Neural cell (in vitro differentiated cells): ENCODE measurements around the gene SPOCK3. TPM values are rescaled to one million over a fixed set of nuclear protein-coding genes. Genes with fewer than 3 reads are reported as not detected.

Experiments
- H2AFZ ChIP-seq: fragments of 200-600, 300-800 bp; sonication (generic), shearing (Covaris generic); 2 replicates; pipeline ENCODE4 v1.6.0; 2014; ENCODE audit warnings: low read depth, mild to moderate bottlenecking, antibody characterized with exemption, low read length, moderate library complexity
- H3F3A ChIP-seq: fragments of 200-600 bp; shearing (Covaris generic); 2 replicates; pipeline ENCODE4 v1.6.1; 2016; ENCODE audit warnings: mild to moderate bottlenecking, moderate library complexity, mixed read lengths, antibody characterized with exemption, low read length; ENCODE audit not compliant: insufficient read depth, poor library complexity, severe bottlenecking
- H3K27ac ChIP-seq: fragments of 200-600, 300-800 bp; sonication (generic), shearing (Covaris generic); 2 replicates; pipeline ENCODE4 v1.5.1; 2014; ENCODE audit warnings: mild to moderate bottlenecking, low read length, moderate library complexity
- H3K27me3 ChIP-seq: fragments of 300-800, 200-600 bp; sonication (generic), shearing (Covaris generic); 2 replicates; pipeline ENCODE4 v1.6.0; 2014; ENCODE audit warnings: mild to moderate bottlenecking, low read depth, low read length, moderate library complexity; ENCODE audit not compliant: insufficient read depth
- H3K36me3 ChIP-seq: fragments of 300-800, 200-600 bp; sonication (generic), shearing (Covaris generic); 2 replicates; pipeline ENCODE4 v1.5.1; 2014; ENCODE audit warnings: mild to moderate bottlenecking, antibody characterized with exemption, low read length, moderate library complexity; ENCODE audit not compliant: insufficient read depth
- H3K4me2 ChIP-seq: fragments of 300-800, 200-600 bp; sonication (generic), shearing (Covaris generic); 2 replicates; pipeline ENCODE4 v1.6.0; 2014; ENCODE audit warnings: mild to moderate bottlenecking, low read length
- H3K4me3 ChIP-seq: fragments of 300-800, 200-600 bp; sonication (generic), shearing (Covaris generic); 2 replicates; pipeline ENCODE4 v1.5.1; 2014; ENCODE audit warnings: mild to moderate bottlenecking, low read length, moderate library complexity
- H3K79me2 ChIP-seq: fragments of 200-600 bp; shearing (Covaris generic); replicated peaks from 2 replicates; pipeline ENCODE4 v1.6.0; 2014; ENCODE audit warnings: mild to moderate bottlenecking, low read length, moderate library complexity; ENCODE audit not compliant: insufficient read depth
- H3K9ac ChIP-seq: fragments of 300-800, 200-600 bp; sonication (generic), shearing (Covaris generic); 2 replicates; pipeline ENCODE4 v1.6.1; 2016; ENCODE audit warnings: mild to moderate bottlenecking, low read length, mixed read lengths
- H3K9me2 ChIP-seq: fragments of 200-600 bp; shearing (Covaris generic); 2 replicates; pipeline ENCODE4 v1.6.1; 2016; ENCODE audit warnings: mild to moderate bottlenecking, low read length, mixed read lengths; ENCODE audit not compliant: insufficient read depth
- H3K9me3 ChIP-seq: fragments of 200-600, 300-800 bp; sonication (generic), shearing (Covaris generic); 2 replicates; pipeline ENCODE4 v1.6.1; 2016; ENCODE audit warnings: mild to moderate bottlenecking, mixed run types, low read length, moderate library complexity, mixed read lengths
- H4K20me1 ChIP-seq: fragments of 200-600 bp; shearing (Covaris generic); 2 replicates; pipeline ENCODE4 v1.6.1; 2016; ENCODE audit warnings: mild to moderate bottlenecking, mixed run types; ENCODE audit not compliant: insufficient read depth
- EP300 ChIP-seq: fragments of 450-650 bp; conservative IDR thresholded peaks from 2 replicates; pipeline ENCODE4 v1.6.1; 2014; ENCODE audit warnings: antibody characterized with exemption, mild to moderate bottlenecking, moderate library complexity; ENCODE audit not compliant: poor library complexity, severe bottlenecking
- EZH2 ChIP-seq: fragments of 200-600, 300-800 bp; shearing (Covaris generic), sonication (generic); IDR thresholded peaks from 2 replicates; pipeline ENCODE4 v1.6.1; 2014; ENCODE audit warnings: antibody characterized with exemption, low read length, borderline replicate concordance, mild to moderate bottlenecking; ENCODE audit not compliant: insufficient read depth, poor library complexity, severe bottlenecking
- MXI1 ChIP-seq: fragments of 450-650 bp; conservative IDR thresholded peaks from 2 replicates; pipeline ENCODE4 v1.6.1; 2014; ENCODE audit warnings: antibody characterized with exemption, mild to moderate bottlenecking; ENCODE audit not compliant: poor library complexity, severe bottlenecking
- POLR2AphosphoS5 ChIP-seq: IDR thresholded peaks from 2 replicates; pipeline ENCODE4 v1.6.1; 2012
- RAD21 ChIP-seq: fragments of 450-650 bp; conservative IDR thresholded peaks from 2 replicates; pipeline ENCODE4 v1.6.1; 2014; ENCODE audit warnings: antibody characterized with exemption, mild to moderate bottlenecking, moderate library complexity
- SMC3 ChIP-seq: fragments of 450-650 bp; conservative IDR thresholded peaks from 2 replicates; pipeline ENCODE4 v1.6.1; 2014; ENCODE audit warnings: antibody characterized with exemption, mild to moderate bottlenecking, moderate library complexity; ENCODE audit not compliant: poor library complexity
- TAF1 ChIP-seq: IDR thresholded peaks from 2 replicates; pipeline ENCODE4 v1.6.1; 2012; ENCODE audit warnings: low read depth
- polyA plus RNA-seq: library from polyadenylated mRNA; depleted of rRNA; stranded (reverse); fragments of >200 nt; gene quantifications from 2 replicates; pipeline ENCODE4 v1.2.3, GENCODE V29; 2014
- TF ChIP-seq, protein P1 (sequence below): fragments of 450-650 bp; IDR thresholded peaks from 2 replicates; pipeline ENCODE4 v1.5.1; 2014; ENCODE audit warnings: antibody characterized with exemption, mild to moderate bottlenecking, moderate library complexity; ENCODE audit not compliant: poor library complexity, severe bottlenecking
- TF ChIP-seq, protein P2 (sequence below): IDR thresholded peaks from 2 replicates; pipeline ENCODE4 v1.6.1; 2012; ENCODE audit warnings: borderline replicate concordance

SPOCK3 gene
- polyA plus RNA-seq, 1 donor from 2014 or later = 7.9 TPM

DNA sequence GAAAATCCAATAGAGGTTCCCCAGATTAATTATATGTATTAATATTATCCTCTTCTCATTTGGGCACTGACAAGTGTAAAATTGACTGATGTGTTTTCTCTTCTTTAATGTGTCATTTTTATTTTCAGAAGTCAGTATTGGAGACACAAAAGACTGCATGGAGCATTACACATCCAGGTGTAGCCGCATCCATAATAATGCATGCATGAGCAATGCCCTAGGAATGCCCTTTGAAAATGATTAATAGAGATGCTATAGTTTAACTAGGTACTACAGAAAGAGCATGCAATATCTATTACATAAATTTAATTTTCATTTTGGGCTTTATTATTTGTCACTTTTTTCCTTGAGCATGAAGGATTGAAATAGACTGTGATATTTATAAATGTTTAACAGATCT is 509.9 kb downstream of the SPOCK3 start:
- Histone ChIP-seq H3K9ac (no peak overlapping the region), H3K4me2 (no peak overlapping the region), H4K20me1 (no peaks in the 10 kb centered on the region), H3K27me3 (no peaks in the 10 kb centered on the region), H3F3A (no peaks in the 10 kb centered on the region), H3K9me2 (no peaks in the 10 kb centered on the region), H3K79me2 (no peaks in the 10 kb centered on the region), H3K4me3 (no peak overlapping the region), H3K36me3 (no peaks in the 10 kb centered on the region), H2AFZ (no peak overlapping the region), H3K27ac (no peak overlapping the region), H3K9me3 (no peaks in the 10 kb centered on the region)
- TF ChIP-seq, protein P1, sequence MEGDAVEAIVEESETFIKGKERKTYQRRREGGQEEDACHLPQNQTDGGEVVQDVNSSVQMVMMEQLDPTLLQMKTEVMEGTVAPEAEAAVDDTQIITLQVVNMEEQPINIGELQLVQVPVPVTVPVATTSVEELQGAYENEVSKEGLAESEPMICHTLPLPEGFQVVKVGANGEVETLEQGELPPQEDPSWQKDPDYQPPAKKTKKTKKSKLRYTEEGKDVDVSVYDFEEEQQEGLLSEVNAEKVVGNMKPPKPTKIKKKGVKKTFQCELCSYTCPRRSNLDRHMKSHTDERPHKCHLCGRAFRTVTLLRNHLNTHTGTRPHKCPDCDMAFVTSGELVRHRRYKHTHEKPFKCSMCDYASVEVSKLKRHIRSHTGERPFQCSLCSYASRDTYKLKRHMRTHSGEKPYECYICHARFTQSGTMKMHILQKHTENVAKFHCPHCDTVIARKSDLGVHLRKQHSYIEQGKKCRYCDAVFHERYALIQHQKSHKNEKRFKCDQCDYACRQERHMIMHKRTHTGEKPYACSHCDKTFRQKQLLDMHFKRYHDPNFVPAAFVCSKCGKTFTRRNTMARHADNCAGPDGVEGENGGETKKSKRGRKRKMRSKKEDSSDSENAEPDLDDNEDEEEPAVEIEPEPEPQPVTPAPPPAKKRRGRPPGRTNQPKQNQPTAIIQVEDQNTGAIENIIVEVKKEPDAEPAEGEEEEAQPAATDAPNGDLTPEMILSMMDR = no peak
- TF ChIP-seq SMC3 (no peak), RAD21 (no peak), TAF1 (no peak), EZH2 (no peak), POLR2AphosphoS5 (no peak), EP300 (no peak), MXI1 (no peak)
- TF ChIP-seq, protein P2, sequence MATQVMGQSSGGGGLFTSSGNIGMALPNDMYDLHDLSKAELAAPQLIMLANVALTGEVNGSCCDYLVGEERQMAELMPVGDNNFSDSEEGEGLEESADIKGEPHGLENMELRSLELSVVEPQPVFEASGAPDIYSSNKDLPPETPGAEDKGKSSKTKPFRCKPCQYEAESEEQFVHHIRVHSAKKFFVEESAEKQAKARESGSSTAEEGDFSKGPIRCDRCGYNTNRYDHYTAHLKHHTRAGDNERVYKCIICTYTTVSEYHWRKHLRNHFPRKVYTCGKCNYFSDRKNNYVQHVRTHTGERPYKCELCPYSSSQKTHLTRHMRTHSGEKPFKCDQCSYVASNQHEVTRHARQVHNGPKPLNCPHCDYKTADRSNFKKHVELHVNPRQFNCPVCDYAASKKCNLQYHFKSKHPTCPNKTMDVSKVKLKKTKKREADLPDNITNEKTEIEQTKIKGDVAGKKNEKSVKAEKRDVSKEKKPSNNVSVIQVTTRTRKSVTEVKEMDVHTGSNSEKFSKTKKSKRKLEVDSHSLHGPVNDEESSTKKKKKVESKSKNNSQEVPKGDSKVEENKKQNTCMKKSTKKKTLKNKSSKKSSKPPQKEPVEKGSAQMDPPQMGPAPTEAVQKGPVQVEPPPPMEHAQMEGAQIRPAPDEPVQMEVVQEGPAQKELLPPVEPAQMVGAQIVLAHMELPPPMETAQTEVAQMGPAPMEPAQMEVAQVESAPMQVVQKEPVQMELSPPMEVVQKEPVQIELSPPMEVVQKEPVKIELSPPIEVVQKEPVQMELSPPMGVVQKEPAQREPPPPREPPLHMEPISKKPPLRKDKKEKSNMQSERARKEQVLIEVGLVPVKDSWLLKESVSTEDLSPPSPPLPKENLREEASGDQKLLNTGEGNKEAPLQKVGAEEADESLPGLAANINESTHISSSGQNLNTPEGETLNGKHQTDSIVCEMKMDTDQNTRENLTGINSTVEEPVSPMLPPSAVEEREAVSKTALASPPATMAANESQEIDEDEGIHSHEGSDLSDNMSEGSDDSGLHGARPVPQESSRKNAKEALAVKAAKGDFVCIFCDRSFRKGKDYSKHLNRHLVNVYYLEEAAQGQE = no peak

DNA sequence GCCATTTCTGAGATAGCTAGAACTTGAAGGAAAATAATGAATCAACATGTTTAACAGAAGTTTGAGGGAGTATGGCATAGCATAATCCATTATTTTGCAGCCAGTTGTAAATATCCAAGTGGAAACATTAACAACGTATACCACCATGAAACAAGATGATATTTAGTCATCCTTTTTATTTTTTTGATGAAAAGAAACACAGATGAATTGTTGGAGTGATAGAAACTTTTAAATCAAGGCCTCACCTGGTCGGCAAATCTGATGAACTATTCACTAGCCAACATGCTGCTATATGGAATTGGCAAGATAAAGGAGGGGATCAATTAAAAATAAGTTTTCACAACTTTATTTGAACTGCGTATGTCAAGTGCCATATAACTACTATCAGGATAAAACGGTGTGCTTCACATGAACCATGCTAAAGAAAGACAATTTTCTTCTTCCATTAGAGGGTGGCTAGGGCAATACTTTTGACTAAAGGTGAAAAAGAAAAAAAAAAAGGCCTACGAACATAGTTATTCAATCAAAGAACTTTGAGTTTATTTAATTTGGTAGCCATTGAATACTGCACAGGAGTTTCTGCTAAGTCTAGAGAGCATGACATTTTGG is 510.7 kb downstream of the SPOCK3 start:
- no peak overlapping the region for H3K4me2 ChIP-seq
- no peaks in the 10 kb centered on the region for H3F3A ChIP-seq
- TF ChIP-seq EP300 (no peak), MXI1 (no peak), EZH2 (no peak), SMC3 (no peak), POLR2AphosphoS5 (no peak), TAF1 (no peak), RAD21 (no peak)
- TF ChIP-seq, protein P2 = no peak
- TF ChIP-seq, protein P1 = no peak
- no peaks in the 10 kb centered on the region for H3K27me3 ChIP-seq
- no peak overlapping the region for H3K27ac ChIP-seq
- no peaks in the 10 kb centered on the region for H3K79me2 ChIP-seq
- H3K9me3 ChIP-seq = no peaks in the 10 kb centered on the region
- no peak overlapping the region for H3K4me3 ChIP-seq
- H3K9ac ChIP-seq = no peak overlapping the region
- no peaks in the 10 kb centered on the region for H3K36me3 ChIP-seq
- H4K20me1 ChIP-seq = no peaks in the 10 kb centered on the region
- no peak overlapping the region for H2AFZ ChIP-seq
- no peaks in the 10 kb centered on the region for H3K9me2 ChIP-seq
